ENCODE results near the gene TRAF3. TPM values are rescaled to one million over a fixed set of nuclear protein-coding genes. Genes with fewer than 3 reads are reported as not detected.

TRAF3 gene
- polyA plus RNA-seq, 1 of the 3 experiments (the other 2 are of a cell fraction): 17.9 TPM

- H3K4me1 ChIP-seq (ENCODE audit: control insufficient read depth in 1 of 2, insufficient read depth in 2 of 2, low read depth in 1 of 2, low read length in 1 of 2): no peaks in the 10 kb centered on the region; a peak in 1 of 4 replicates
- H3K9me2 ChIP-seq: no peaks in the 10 kb centered on the region
- peaks cover 3% of the 10 kb centered on the region for H3F3A ChIP-seq (replicated peaks; ENCODE audit: insufficient read depth)
- peaks cover 13 to 24% of the 10 kb centered on the region in 2 experiments for H3K36me3 ChIP-seq (replicated peaks in 1 of 2; ENCODE audit: control insufficient read depth in 1 of 2, insufficient read depth in 2 of 2, low read length in 1 of 2)
- no peaks in the 10 kb centered on the region for H4K20me1 ChIP-seq (ENCODE audit: insufficient read depth)
- no peak overlapping the region for H3K9ac ChIP-seq
- no peaks in the 10 kb centered on the region for H3K27me3 ChIP-seq (ENCODE audit: insufficient read depth)
- ChIA-PET CTCF (interaction anchor here (1.0 kb wide), 1 partner anchor 209 kb away, joined by 3 read pairs; no protein-coding TSS in a partner anchor), POLR2A (no interaction called here)
- no peak overlapping the region for H3K27ac ChIP-seq (ENCODE audit: low read depth in 2 of 2, low read length in 1 of 2)
- TF ChIP-seq RCOR1 (IDR thresholded peaks at IDR 0.05; ENCODE audit: low read length) (no peak), EP300 (IDR thresholded peaks at IDR 0.05; ENCODE audit: borderline replicate concordance in 1 of 2, low read depth in 1 of 2, low read length in 1 of 2) (no peak), TAF1 (IDR thresholded peaks at IDR 0.05; ENCODE audit: borderline replicate concordance, low read depth, low read length) (no peak), GABPA (IDR thresholded peaks at IDR 0.05; ENCODE audit: low read depth) (no peak), IRF3 (IDR thresholded peaks at IDR 0.05; ENCODE audit: low read depth, low read length) (no peak), MXI1 (IDR thresholded peaks at IDR 0.05; ENCODE audit: low read depth, low read length) (no peak), JUND (IDR thresholded peaks at IDR 0.05) (no peak), YY1 (IDR thresholded peaks at IDR 0.05; ENCODE audit: low read depth) (no peak), ELF1 (IDR thresholded peaks at IDR 0.05) (no peak), EZH2phosphoT487 (IDR thresholded peaks at IDR 0.05; ENCODE audit: borderline replicate concordance, low read depth) (no peak), SIN3A (IDR thresholded peaks at IDR 0.05; ENCODE audit: borderline replicate concordance, low read depth, low read length) (no peak), FOXM1 (IDR thresholded peaks at IDR 0.05; ENCODE audit: low read depth) (no peak), RAD21 (IDR thresholded peaks at IDR 0.05; ENCODE audit: low read length) (no peak), FOSL2 (IDR thresholded peaks at IDR 0.05; ENCODE audit: borderline replicate concordance, low read depth) (no peak), USF2 (IDR thresholded peaks at IDR 0.05; ENCODE audit: borderline replicate concordance, low read depth, low read length) (no peak), TCF12 (IDR thresholded peaks at IDR 0.05) (no peak), PBX3 (IDR thresholded peaks at IDR 0.05) (no peak)
- no peak overlapping the region for H3K4me3 ChIP-seq (ENCODE audit: low read depth in 2 of 2, low read length in 1 of 2)
- no peaks in the 10 kb centered on the region for H3K9me3 ChIP-seq
- 97% methylated on average over 28 of the region's 29 CpGs for WGBS (ENCODE audit: low lambda C conversion rate)
- DNase-seq: peak; percentile 24
- no peaks in the 10 kb centered on the region for H3K79me2 ChIP-seq (ENCODE audit: insufficient read depth)
- H3K4me2 ChIP-seq: no peak overlapping the region
- no peak overlapping the region for H2AFZ ChIP-seq (ENCODE audit: low read depth)
Measured at GRCh38 chr14:102903248-102903888, 126.1 kb downstream of the TRAF3 start.

All from SK-N-SH (cell line).